Thyroid gland (tissue), 4 donors: ENCODE results near the gene IVL.

Source experiments
- POLR2A ChIP-seq, 2 donors: fragments of 450-650 bp; IDR thresholded peaks; one replicate each; pipeline ENCODE4 v1.6.1; 2017; ENCODE audit warnings: antibody characterized with exemption in 2 of 2, mild to moderate bottlenecking in 2 of 2, moderate library complexity in 1 of 2
- TF ChIP-seq, protein P1 (sequence below), 6 experiments: fragments of 200-600 bp in 3 of 6; fragments of 450-650 bp in 3 of 6; sonication (generic) in 3 of 6; IDR thresholded peaks; one replicate each; pipeline ENCODE4 v1.5.1; 2016 to 2019; ENCODE audit warnings: antibody characterized with exemption in 6 of 6, mild to moderate bottlenecking in 2 of 6, inconsistent platforms in 1 of 6, moderate library complexity in 1 of 6

DNA sequence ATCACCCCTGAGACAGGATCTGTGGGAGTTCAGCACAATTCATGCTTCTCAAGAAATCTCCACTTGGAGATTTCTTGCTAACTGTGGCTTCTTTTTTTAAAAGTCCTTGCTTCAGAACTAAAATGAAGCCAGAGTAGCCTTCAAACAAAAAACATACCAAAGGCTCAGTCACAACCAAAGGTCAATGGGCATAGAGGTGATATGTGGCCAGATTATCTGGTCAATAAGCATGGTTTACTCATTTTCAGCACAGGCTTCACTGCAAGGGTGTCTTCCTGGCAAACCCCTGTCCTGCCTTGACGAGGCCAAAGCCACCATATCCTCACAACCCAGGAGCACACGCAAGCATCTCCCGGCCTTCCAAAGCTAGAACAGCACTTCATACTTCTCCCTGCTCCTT lies 50.9 kb downstream of the IVL start:
- TF ChIP-seq, protein P1, sequence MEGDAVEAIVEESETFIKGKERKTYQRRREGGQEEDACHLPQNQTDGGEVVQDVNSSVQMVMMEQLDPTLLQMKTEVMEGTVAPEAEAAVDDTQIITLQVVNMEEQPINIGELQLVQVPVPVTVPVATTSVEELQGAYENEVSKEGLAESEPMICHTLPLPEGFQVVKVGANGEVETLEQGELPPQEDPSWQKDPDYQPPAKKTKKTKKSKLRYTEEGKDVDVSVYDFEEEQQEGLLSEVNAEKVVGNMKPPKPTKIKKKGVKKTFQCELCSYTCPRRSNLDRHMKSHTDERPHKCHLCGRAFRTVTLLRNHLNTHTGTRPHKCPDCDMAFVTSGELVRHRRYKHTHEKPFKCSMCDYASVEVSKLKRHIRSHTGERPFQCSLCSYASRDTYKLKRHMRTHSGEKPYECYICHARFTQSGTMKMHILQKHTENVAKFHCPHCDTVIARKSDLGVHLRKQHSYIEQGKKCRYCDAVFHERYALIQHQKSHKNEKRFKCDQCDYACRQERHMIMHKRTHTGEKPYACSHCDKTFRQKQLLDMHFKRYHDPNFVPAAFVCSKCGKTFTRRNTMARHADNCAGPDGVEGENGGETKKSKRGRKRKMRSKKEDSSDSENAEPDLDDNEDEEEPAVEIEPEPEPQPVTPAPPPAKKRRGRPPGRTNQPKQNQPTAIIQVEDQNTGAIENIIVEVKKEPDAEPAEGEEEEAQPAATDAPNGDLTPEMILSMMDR (IDR thresholded peaks at IDR 0.05), result no peak
- TF ChIP-seq POLR2A (IDR thresholded peaks at IDR 0.05), result no peak
